GM12875 (cell line): ENCODE measurements around the gene MBOAT2.

Source experiments
- H3K4me3 ChIP-seq: one replicate; pipeline ENCODE4 v1.5.1; 2011; ENCODE audit warnings: low read depth, low read length, control low read depth
- TF ChIP-seq, protein P1 (sequence below): IDR thresholded peaks from 2 replicates; pipeline ENCODE4 v1.5.1; 2011; ENCODE audit warnings: low read depth, mild to moderate bottlenecking, control low read depth, inconsistent platforms, low read length, moderate library complexity, borderline replicate concordance; ENCODE audit not compliant: insufficient read depth

Gene MBOAT2

DNA sequence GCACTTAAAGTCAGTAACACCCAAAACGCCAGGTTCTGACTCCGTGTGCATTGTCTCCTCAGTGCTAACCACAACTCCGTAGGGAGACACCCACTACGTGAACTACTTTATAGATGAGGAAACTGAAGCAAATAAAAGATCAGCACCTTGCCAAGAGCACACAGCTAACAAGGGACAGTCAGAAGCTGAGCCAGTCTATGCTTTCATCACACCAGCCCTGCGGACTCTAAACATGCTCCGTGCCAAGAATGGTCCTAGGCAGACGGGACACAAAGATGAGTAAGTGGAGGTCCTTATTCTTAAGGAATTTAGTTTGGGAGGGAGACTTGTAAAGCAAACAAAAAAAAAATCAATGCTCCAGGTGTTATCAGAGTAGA is 9.6 kb downstream of the MBOAT2 start:
- TF ChIP-seq, protein P1, sequence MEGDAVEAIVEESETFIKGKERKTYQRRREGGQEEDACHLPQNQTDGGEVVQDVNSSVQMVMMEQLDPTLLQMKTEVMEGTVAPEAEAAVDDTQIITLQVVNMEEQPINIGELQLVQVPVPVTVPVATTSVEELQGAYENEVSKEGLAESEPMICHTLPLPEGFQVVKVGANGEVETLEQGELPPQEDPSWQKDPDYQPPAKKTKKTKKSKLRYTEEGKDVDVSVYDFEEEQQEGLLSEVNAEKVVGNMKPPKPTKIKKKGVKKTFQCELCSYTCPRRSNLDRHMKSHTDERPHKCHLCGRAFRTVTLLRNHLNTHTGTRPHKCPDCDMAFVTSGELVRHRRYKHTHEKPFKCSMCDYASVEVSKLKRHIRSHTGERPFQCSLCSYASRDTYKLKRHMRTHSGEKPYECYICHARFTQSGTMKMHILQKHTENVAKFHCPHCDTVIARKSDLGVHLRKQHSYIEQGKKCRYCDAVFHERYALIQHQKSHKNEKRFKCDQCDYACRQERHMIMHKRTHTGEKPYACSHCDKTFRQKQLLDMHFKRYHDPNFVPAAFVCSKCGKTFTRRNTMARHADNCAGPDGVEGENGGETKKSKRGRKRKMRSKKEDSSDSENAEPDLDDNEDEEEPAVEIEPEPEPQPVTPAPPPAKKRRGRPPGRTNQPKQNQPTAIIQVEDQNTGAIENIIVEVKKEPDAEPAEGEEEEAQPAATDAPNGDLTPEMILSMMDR, result no peak
- H3K4me3 ChIP-seq, result no peak overlapping the region

DNA sequence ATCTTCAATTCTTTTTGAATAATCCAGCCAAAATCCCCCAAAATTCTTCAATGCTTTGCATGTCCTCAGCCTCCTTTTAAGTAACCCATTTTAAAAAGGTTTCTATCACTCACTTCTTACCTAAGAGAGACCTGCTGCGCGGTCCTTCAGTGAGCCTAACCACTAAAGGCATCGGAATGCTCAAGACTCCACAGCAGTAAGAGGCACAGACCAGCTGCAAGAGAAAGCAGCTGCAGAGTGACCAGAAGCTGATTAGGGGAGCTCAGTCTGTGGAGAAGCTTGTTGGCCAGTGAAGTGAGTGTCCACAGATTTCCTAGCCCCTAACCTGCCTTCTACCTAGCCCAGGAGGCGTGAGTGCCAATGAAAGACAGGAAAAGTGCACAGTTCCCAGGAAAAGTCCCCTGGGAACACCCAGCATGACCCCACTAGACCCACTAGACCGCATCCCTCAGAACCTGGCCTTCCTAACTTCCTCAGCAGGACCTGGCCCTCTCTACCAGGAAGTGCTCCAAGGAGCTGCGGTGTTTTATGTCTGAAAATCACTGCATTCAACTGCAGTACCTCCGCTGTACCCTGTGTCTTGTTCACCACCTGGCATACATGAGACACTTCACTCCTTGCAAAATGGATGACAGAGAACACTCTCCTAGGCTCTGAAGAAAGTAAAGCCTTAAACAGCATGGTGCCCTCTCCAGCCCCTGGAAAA is 10.1 kb downstream of the MBOAT2 start:
- no peak overlapping the region for H3K4me3 ChIP-seq
- TF ChIP-seq, protein P1, result no peak

DNA sequence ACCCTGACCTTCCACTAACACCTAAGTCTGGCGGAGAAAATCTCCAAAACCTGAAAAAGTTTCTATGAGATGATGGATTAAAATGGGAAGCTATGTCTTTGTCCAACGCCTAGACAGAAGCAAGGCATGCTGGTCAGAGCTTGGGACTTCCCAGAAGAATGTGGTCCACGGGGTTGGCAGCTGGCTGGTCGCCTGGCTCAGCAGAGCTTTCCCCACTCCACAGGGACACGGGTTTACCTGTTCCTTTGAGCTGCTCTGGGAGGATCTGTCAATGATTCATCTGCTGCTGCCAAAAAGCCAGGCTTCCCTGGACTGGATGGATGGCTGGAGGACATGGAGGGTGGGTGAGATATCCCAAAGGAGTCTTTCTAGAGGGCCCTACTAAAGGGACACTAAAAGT is 10.8 kb downstream of the MBOAT2 start:
- no peak overlapping the region for H3K4me3 ChIP-seq
- TF ChIP-seq, protein P1, result no peak

DNA sequence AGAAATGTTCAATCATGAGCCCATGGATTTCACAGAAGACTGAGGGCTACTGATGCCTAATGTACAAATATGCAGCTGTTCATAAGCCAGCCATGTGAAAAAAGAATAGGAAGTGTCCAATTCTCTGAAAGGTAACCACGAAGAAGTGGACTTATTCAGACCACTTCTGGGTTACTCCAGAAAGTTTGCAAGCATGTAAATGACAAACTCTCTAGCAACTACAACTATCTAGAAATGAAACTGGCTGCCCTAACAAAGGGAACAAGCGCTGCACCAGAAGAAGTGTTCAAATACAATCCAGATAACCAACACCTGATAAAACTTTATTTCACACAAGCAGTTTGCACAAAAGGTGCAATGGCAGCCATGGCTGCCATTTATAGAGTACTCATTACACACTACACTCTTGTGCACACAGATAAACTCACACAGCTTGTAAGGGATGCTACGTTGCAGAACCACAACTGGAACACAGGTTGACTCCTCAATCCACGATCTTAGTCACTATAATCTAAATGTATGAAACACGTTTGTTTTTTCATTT is 13.9 kb downstream of the MBOAT2 start:
- TF ChIP-seq, protein P1, result no peak
- H3K4me3 ChIP-seq, result no peak overlapping the region

DNA sequence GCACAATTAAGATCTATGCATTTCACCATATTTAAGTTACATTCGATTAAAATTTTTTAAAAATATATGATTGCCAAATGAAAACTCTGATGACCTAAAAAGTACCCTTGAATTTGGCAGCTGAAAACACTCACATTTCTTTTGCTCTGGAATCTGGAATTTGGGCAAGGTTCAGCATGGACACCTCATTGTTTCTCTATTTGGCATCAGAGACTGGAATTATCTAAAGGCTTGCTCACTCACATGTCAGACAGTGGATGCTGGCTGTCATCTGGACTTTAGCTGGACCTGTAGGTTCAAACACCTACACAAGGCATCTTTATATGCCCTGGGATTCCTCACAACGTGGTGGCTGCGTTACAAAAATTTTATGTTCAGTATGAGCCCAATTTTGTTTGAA is 16.1 kb downstream of the MBOAT2 start:
- TF ChIP-seq, protein P1, result no peak
- H3K4me3 ChIP-seq, result no peak overlapping the region

DNA sequence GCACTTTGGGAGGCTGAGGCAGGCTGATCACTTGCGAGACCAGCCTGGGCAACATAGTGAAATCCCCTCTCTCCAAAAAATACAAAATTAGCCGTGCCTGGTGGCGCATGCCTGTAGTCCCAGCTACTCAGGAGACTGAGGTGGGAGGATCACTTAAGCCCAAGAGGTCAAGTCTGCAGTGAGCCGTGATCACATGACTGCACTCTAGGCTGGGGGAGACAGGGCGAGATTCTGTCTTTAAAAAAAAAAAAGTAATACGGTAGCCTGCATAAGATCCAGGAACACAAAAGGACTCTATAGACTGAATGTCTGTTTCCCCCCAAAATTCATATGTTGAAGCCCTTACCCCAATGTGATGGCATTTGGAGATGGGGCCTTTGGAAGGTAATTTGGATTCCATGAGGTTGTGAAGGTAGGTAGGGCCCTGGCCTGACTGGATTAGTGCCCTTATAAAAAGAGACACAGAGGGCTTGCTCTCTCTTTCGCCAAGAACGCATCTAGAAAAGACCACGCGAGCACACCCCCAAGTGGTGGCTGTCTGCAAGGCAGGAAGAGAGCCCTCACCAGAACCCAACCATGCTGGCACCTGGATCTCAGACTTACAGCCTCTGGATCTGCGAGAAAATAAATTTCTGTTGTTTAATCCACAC is 17.0 kb downstream of the MBOAT2 start:
- H3K4me3 ChIP-seq, result no peak overlapping the region
- TF ChIP-seq, protein P1, result peak; percentile 68
